Epithelial cell of prostate (primary cell): Measurements from ENCODE around the gene EMC1.
"Not testable (repeated sequence)": the region's sequence is repeated elsewhere in the genome, so short reads cannot be mapped to it uniquely, and the experiment has no call there.

Experiments
- DNase-seq: peaks from one replicate; pipeline ENCODE4 v3.0.0-alpha.2; 2011; ENCODE audit warnings: low read depth, low spot score
- H3K27ac ChIP-seq: fragments of 450-650 bp; 2 replicates; pipeline ENCODE4 v1.5.1; 2017; ENCODE audit warnings: mild to moderate bottlenecking

The EMC1 gene

GRCh38 chr1:19198820-19199219, 52.5 kb downstream of the EMC1 start:
- H3K27ac ChIP-seq, result no peak overlapping the region
- DNase-seq, result no peak

- no peak for DNase-seq
Observed at GRCh38 chr1:19197845-19198244, 53.5 kb downstream of the EMC1 start.

GRCh38 chr1:19196331-19196730, 55.0 kb downstream of the EMC1 start:
- no peak overlapping the region for H3K27ac ChIP-seq
- DNase-seq, result no peak

More at GRCh38 chr1:19197845-19198244, 53.5 kb downstream of the EMC1 start:
- no peak overlapping the region for H3K27ac ChIP-seq

- no peak overlapping the region for H3K27ac ChIP-seq
- DNase-seq, result no peak
Observed at GRCh38 chr1:19193004-19193403, 58.3 kb downstream of the EMC1 start.

- H3K27ac ChIP-seq, result no peak overlapping the region
- no peak for DNase-seq
Observed at GRCh38 chr1:19191811-19192210, 59.5 kb downstream of the EMC1 start.

- H3K27ac ChIP-seq, result no peak overlapping the region
- DNase-seq, result no peak
Observed at GRCh38 chr1:19190468-19190867, 60.9 kb downstream of the EMC1 start.

- DNase-seq, result no peak
- no peak overlapping the region for H3K27ac ChIP-seq
Observed at GRCh38 chr1:19189270-19189669, 62.1 kb downstream of the EMC1 start.

- H3K27ac ChIP-seq, result no peak overlapping the region
- no peak for DNase-seq
Observed at GRCh38 chr1:19187852-19188251, 63.5 kb downstream of the EMC1 start.

- H3K27ac ChIP-seq, result no peak overlapping the region
- DNase-seq, result no peak
Observed at GRCh38 chr1:19186001-19186400, 65.3 kb downstream of the EMC1 start.

- no peak for DNase-seq
Observed at GRCh38 chr1:19182223-19182622, 69.1 kb downstream of the EMC1 start.

GRCh38 chr1:19180265-19180657, 71.1 kb downstream of the EMC1 start:
- DNase-seq, H3K27ac ChIP-seq: not testable (repeated sequence)

More at GRCh38 chr1:19182223-19182622, 69.1 kb downstream of the EMC1 start:
- no peak overlapping the region for H3K27ac ChIP-seq

- H3K27ac ChIP-seq, result no peak overlapping the region
- no peak for DNase-seq
Observed at GRCh38 chr1:19179597-19180264, 71.6 kb downstream of the EMC1 start.

GRCh38 chr1:19178734-19179398, 72.5 kb downstream of the EMC1 start:
- no peak for DNase-seq
- H3K27ac ChIP-seq, result no peak overlapping the region

- no peak overlapping the region for H3K27ac ChIP-seq
Observed at GRCh38 chr1:19177811-19178210, 73.5 kb downstream of the EMC1 start.

GRCh38 chr1:19169642-19170041, 81.7 kb downstream of the EMC1 start:
- no peak for DNase-seq
- no peak overlapping the region for H3K27ac ChIP-seq

More at GRCh38 chr1:19177811-19178210, 73.5 kb downstream of the EMC1 start:
- DNase-seq, result no peak

- DNase-seq, result no peak
Observed at GRCh38 chr1:19167140-19167539, 84.2 kb downstream of the EMC1 start.

GRCh38 chr1:19166066-19166465, 85.3 kb downstream of the EMC1 start:
- no peak for DNase-seq

More at GRCh38 chr1:19167140-19167539, 84.2 kb downstream of the EMC1 start:
- H3K27ac ChIP-seq, result no peak overlapping the region

More at GRCh38 chr1:19166066-19166465, 85.3 kb downstream of the EMC1 start:
- no peak overlapping the region for H3K27ac ChIP-seq
